ENCODE measurements around the gene GPR3.
"Not testable (repeated sequence)": the region's sequence is repeated elsewhere in the genome, so short reads cannot be mapped to it uniquely, and the experiment has no call there.

GPR3 gene

GRCh38 chr1:27418326-27419185 is 26.1 kb downstream of the GPR3 start:
- peak in 2 of 3 experiments; percentile 40 to 49 for DNase-seq (ENCODE audit: low read depth in 2 of 3, low spot score in 2 of 3)

GRCh38 chr1:27423709-27424108 is 31.3 kb downstream of the GPR3 start:
- no peak for DNase-seq (ENCODE audit: low read depth in 2 of 3, low spot score in 2 of 3)

- DNase-seq (ENCODE audit: low read depth in 2 of 3, low spot score in 2 of 3) = no peak
Observed at GRCh38 chr1:27427329-27427728, 34.9 kb downstream of the GPR3 start.

GRCh38 chr1:27427816-27428315 is 35.4 kb downstream of the GPR3 start:
- no peak for DNase-seq (ENCODE audit: low read depth in 2 of 3, low spot score in 2 of 3)

GRCh38 chr1:27428316-27429028 is 36.0 kb downstream of the GPR3 start:
- DNase-seq (ENCODE audit: low read depth in 2 of 3, low spot score in 2 of 3) = no peak

- no peak for DNase-seq (ENCODE audit: low read depth in 2 of 3, low spot score in 2 of 3)
Observed at GRCh38 chr1:27429029-27429425, 36.6 kb downstream of the GPR3 start.

- no peak for DNase-seq (ENCODE audit: low read depth in 2 of 3, low spot score in 2 of 3)
Observed at GRCh38 chr1:27430903-27431600, 38.6 kb downstream of the GPR3 start.

GRCh38 chr1:27431601-27431940 is 39.1 kb downstream of the GPR3 start:
- no peak for DNase-seq (ENCODE audit: low read depth in 2 of 3, low spot score in 2 of 3)

- DNase-seq (ENCODE audit: low read depth in 2 of 3, low spot score in 2 of 3) = not testable (repeated sequence)
Observed at GRCh38 chr1:27432725-27433124, 40.3 kb downstream of the GPR3 start.

- no peak for DNase-seq (ENCODE audit: low read depth in 2 of 3, low spot score in 2 of 3)
Observed at GRCh38 chr1:27433706-27434105, 41.3 kb downstream of the GPR3 start.

- no peak for DNase-seq (ENCODE audit: low read depth in 2 of 3, low spot score in 2 of 3)
Observed at GRCh38 chr1:27435566-27436203, 43.3 kb downstream of the GPR3 start.

- no peak for DNase-seq (ENCODE audit: low read depth in 2 of 3, low spot score in 2 of 3)
Observed at GRCh38 chr1:27436204-27437159, 44.1 kb downstream of the GPR3 start.

GRCh38 chr1:27438621-27439061 is 46.2 kb downstream of the GPR3 start:
- DNase-seq (ENCODE audit: low read depth in 2 of 3, low spot score in 2 of 3) = no peak

GRCh38 chr1:27439150-27439549 is 46.7 kb downstream of the GPR3 start:
- no peak for DNase-seq (ENCODE audit: low read depth in 2 of 3, low spot score in 2 of 3)

GRCh38 chr1:27444632-27445031 is 52.2 kb downstream of the GPR3 start:
- DNase-seq (ENCODE audit: low read depth in 2 of 3, low spot score in 2 of 3) = no peak

All from activated CD8-positive, alpha-beta memory T cell treated with anti-CD3 and anti-CD28 coated beads for 48 hours (primary cell).